K562 (cell line): ENCODE data around the gene ATP6V1G2. TPM values are rescaled to one million over a fixed set of nuclear protein-coding genes. Genes with fewer than 3 reads are reported as not detected.

Source experiments
- CTBP1 ChIP-seq: fragments of 450-650 bp; IDR thresholded peaks from 2 replicates; pipeline ENCODE4 v1.6.1; 2016; ENCODE audit warnings: borderline replicate concordance
- KLF13 ChIP-seq: fragments of 450-650 bp; IDR thresholded peaks from 2 replicates; pipeline ENCODE4 v1.6.1; 2016; ENCODE audit warnings: missing genetic modification characterization, low read depth, mild to moderate bottlenecking, missing compliant biosample characterization, moderate library complexity, borderline replicate concordance
- MGA ChIP-seq: fragments of 450-650 bp; IDR thresholded peaks from 2 replicates; pipeline ENCODE4 v1.6.1; 2016; ENCODE audit warnings: mild to moderate bottlenecking, moderate library complexity
- MXD1 ChIP-seq: fragments of 250-450 bp; sonication (Bioruptor Pico); IDR thresholded peaks from 2 replicates; pipeline ENCODE4 v1.8.0; 2021; ENCODE audit warnings: borderline replicate concordance, mild to moderate bottlenecking, moderate library complexity; ENCODE audit not compliant: poor library complexity, severe bottlenecking
- RAD21 ChIP-seq, 2 experiments: fragments of 250-450 bp in 1 of 2; fragments of 450-650 bp in 1 of 2; sonication (Bioruptor Pico) in 1 of 2; formaldehyde crosslinking in 1 of 2; IDR thresholded peaks in 1 of 2; conservative IDR thresholded peaks in 1 of 2; 2 replicates each; pipeline versions ENCODE4 v1.4.0 to v1.8.0; 2020 to 2022; ENCODE audit warnings: mild to moderate bottlenecking in 2 of 2, moderate library complexity in 1 of 2
- RBBP5 ChIP-seq: fragments of 200-600 bp; sonication (generic); IDR thresholded peaks from 2 replicates; pipeline ENCODE4 v1.6.1; 2012; ENCODE audit warnings: borderline replicate concordance, mild to moderate bottlenecking, low read length, control low read depth, inconsistent platforms; ENCODE audit not compliant: insufficient read depth, poor library complexity, severe bottlenecking
- ZNF175 ChIP-seq: fragments of 200-800 bp; sonication (Bioruptor generic); IDR thresholded peaks from 2 replicates; pipeline ENCODE4 v1.6.1; 2016; ENCODE audit warnings: low read depth, mild to moderate bottlenecking, missing genetic modification characterization, missing compliant biosample characterization
- ZNF384 ChIP-seq: IDR thresholded peaks from 2 replicates; pipeline ENCODE4 v1.6.1; 2012; ENCODE audit warnings: low read depth, low read length, improper control_type of control experiment
- ZNF586 ChIP-seq: fragments of 450-650 bp; formaldehyde crosslinking; conservative IDR thresholded peaks from 2 replicates; pipeline ENCODE4 v1.4.0; 2020; ENCODE audit warnings: mild to moderate bottlenecking, moderate library complexity
- ZNF778 ChIP-seq: fragments of 450-650 bp; formaldehyde crosslinking; IDR thresholded peaks from 2 replicates; pipeline ENCODE4 v1.4.0; 2020; ENCODE audit warnings: mild to moderate bottlenecking, moderate library complexity
- polyA plus RNA-seq, 8 experiments: library from polyadenylated mRNA; depleted of rRNA in 4 of 8; stranded (reverse) in 5 of 8; unstranded in 3 of 8; fragments of >200 nt; fragmentation: Nextera tagmentation in 2 of 8; fragmentation: Illumina TruSeq in 1 of 8; extraction: Ambion mirVana in 2 of 8; extraction: Trizol in 1 of 8; gene quantifications; 2 replicates each; pipeline versions ENCODE4 v1.2.1 to v1.2.3, GENCODE V29; 2011 to 2014; ENCODE audit warnings: inconsistent platforms in 1 of 8, missing spikeins in 1 of 8
- total RNA-seq, 7 experiments: library from RNA; depleted of rRNA in 6 of 7; stranded (reverse); fragments of >200 nt in 6 of 7; fragmentation: Illumina TruSeq in 2 of 7; extraction: Trizol in 2 of 7; gene quantifications; 2 replicates each; pipeline versions ENCODE4 v1.2.1 to v1.2.3, GENCODE V29; 2011 to 2021; ENCODE audit warnings: low replicate concordance in 1 of 7
- TF ChIP-seq, protein P1 (sequence below): fragments of 250-450 bp; sonication (Bioruptor Pico); IDR thresholded peaks from 2 replicates; pipeline ENCODE4 v1.8.0; 2021; ENCODE audit warnings: moderate library complexity, mild to moderate bottlenecking, inconsistent platforms

Gene ATP6V1G2
- total and polyA plus RNA-seq, 9 of the 15 experiments (the other 6 are each of a cell fraction or from before 2014, with no cell fraction given) = 0.14 to 1.5 (median 0.33) TPM

- TF ChIP-seq MGA (0 out of 2 replicates have a peak, but pooled peaks have one; percentile 8), ZNF586 (CRISPR knock-in tag) (no peak), ZNF384 (peak; percentile 66), RAD21 (CRISPR knock-in tag; conservative IDR thresholded peaks at IDR 0.05 in 1 of 2, IDR thresholded peaks at IDR 0.05 in 1 of 2) (peak in 1 of 2 experiments; percentile 14; a peak in 1 of 4 replicates), CTBP1 (peak; percentile 71), ZNF778 (CRISPR knock-in tag) (no peak), ZNF175 (CRISPR knock-in tag) (0 out of 2 replicates have a peak, but pooled peaks have one; percentile 20), RBBP5 (no peak), KLF13 (peak; percentile 85), MXD1 (no peak)
- TF ChIP-seq, protein P1, sequence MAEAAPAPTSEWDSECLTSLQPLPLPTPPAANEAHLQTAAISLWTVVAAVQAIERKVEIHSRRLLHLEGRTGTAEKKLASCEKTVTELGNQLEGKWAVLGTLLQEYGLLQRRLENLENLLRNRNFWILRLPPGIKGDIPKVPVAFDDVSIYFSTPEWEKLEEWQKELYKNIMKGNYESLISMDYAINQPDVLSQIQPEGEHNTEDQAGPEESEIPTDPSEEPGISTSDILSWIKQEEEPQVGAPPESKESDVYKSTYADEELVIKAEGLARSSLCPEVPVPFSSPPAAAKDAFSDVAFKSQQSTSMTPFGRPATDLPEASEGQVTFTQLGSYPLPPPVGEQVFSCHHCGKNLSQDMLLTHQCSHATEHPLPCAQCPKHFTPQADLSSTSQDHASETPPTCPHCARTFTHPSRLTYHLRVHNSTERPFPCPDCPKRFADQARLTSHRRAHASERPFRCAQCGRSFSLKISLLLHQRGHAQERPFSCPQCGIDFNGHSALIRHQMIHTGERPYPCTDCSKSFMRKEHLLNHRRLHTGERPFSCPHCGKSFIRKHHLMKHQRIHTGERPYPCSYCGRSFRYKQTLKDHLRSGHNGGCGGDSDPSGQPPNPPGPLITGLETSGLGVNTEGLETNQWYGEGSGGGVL (CRISPR knock-in tag) = no peak
Measured at GRCh38 chr6:31546958-31547726, 734 bp upstream of the ATP6V1G2 start, which contains the start of gene NFKBIL1 (continued).
